SK-N-SH treated with all-trans-retinoic acid at 6 μM for 48 hours (cell line): Measurements from ENCODE around the gene HMBS.

Source experiments
- ARNTL ChIP-seq: fragments of 450-650 bp; formaldehyde crosslinking; IDR thresholded peaks from 2 replicates; pipeline ENCODE4 v1.5.0; 2020; ENCODE audit warnings: low read depth, mild to moderate bottlenecking, moderate library complexity, borderline replicate concordance
- CSDC2 ChIP-seq: fragments of 250-450 bp; sonication (Bioruptor Pico); IDR thresholded peaks from 2 replicates; pipeline ENCODE4 v1.5.0; 2020; ENCODE audit warnings: mild to moderate bottlenecking, moderate library complexity
- ESRRG ChIP-seq: fragments of 250-450 bp; sonication (Bioruptor Pico); IDR thresholded peaks from 2 replicates; pipeline ENCODE4 v1.6.1; 2021; ENCODE audit warnings: mild to moderate bottlenecking
- OSR1 ChIP-seq: fragments of 250-450 bp; sonication (Bioruptor Pico); IDR thresholded peaks from 2 replicates; pipeline ENCODE4 v1.8.0; 2022; ENCODE audit warnings: moderate library complexity, mild to moderate bottlenecking, inconsistent platforms
- POU6F1 ChIP-seq: fragments of 250-450 bp; sonication (Bioruptor Pico); IDR thresholded peaks from 2 replicates; pipeline ENCODE4 v1.8.0; 2021; ENCODE audit warnings: low read depth, mild to moderate bottlenecking, moderate library complexity, borderline replicate concordance
- RARB ChIP-seq: fragments of 250-450 bp; sonication (Bioruptor Pico); IDR thresholded peaks from 2 replicates; pipeline ENCODE4 v1.8.0; 2021; ENCODE audit warnings: mild to moderate bottlenecking, moderate library complexity
- SNAI2 ChIP-seq: fragments of 250-450 bp; sonication (Bioruptor Pico); IDR thresholded peaks from 2 replicates; pipeline ENCODE4 v1.5.0; 2020; ENCODE audit warnings: mild to moderate bottlenecking, moderate library complexity
- TCF4 ChIP-seq: fragments of 250-450 bp; sonication (Bioruptor Pico); IDR thresholded peaks from 2 replicates; pipeline ENCODE4 v1.8.0; 2021; ENCODE audit warnings: mild to moderate bottlenecking, moderate library complexity, borderline replicate concordance
- ZC3H10 ChIP-seq: fragments of 250-450 bp; sonication (Bioruptor Pico); IDR thresholded peaks from 2 replicates; pipeline ENCODE4 v1.5.1; 2021; ENCODE audit warnings: mild to moderate bottlenecking, moderate library complexity
- ZFP3 ChIP-seq: fragments of 250-450 bp; sonication (Bioruptor Pico); IDR thresholded peaks from 2 replicates; pipeline ENCODE4 v1.5.0; 2020; ENCODE audit warnings: mild to moderate bottlenecking, moderate library complexity
- ZNF70 ChIP-seq: fragments of 450-650 bp; formaldehyde crosslinking; IDR thresholded peaks from 2 replicates; pipeline ENCODE4 v1.5.0; 2020; ENCODE audit warnings: mild to moderate bottlenecking, moderate library complexity
- TF ChIP-seq, protein P1 (sequence below): fragments of 250-450 bp; sonication (Bioruptor Pico); IDR thresholded peaks from 2 replicates; pipeline ENCODE4 v1.5.0; 2020; ENCODE audit warnings: mild to moderate bottlenecking, moderate library complexity
- TF ChIP-seq, protein P2 (sequence below): fragments of 250-450 bp; sonication (Bioruptor Pico); IDR thresholded peaks from 2 replicates; pipeline ENCODE4 v1.8.0; 2020; ENCODE audit warnings: mild to moderate bottlenecking, moderate library complexity, borderline replicate concordance
- TF ChIP-seq, protein P3 (sequence below): fragments of 250-450 bp; sonication (Bioruptor Pico); IDR thresholded peaks from 2 replicates; pipeline ENCODE4 v1.5.1; 2020; ENCODE audit warnings: low read depth, mild to moderate bottlenecking, moderate library complexity

DNA sequence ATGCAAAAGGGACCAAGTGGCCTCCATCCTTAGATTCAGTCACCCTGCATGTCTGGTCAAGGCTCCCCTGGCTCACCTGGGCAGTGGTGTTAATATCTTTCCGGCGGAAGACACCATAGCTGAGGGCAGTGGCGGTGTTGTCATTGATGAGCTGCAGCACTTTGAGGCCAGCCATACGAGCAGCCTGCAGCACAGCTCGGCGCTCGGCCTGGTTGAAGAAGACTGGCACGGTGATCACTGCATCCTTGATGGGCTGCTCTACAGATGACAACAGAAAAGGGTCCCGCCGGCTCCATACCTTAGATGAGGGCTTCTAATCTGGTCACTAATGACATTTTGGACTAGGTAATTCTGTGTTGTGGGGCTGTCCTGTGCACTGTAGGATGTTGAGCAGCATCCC lies 30.3 kb upstream of the HMBS start:
- no peak for TF ChIP-seq ESRRG
- no peak for TF ChIP-seq SNAI2 (CRISPR knock-in tag)
- TF ChIP-seq, protein P1, sequence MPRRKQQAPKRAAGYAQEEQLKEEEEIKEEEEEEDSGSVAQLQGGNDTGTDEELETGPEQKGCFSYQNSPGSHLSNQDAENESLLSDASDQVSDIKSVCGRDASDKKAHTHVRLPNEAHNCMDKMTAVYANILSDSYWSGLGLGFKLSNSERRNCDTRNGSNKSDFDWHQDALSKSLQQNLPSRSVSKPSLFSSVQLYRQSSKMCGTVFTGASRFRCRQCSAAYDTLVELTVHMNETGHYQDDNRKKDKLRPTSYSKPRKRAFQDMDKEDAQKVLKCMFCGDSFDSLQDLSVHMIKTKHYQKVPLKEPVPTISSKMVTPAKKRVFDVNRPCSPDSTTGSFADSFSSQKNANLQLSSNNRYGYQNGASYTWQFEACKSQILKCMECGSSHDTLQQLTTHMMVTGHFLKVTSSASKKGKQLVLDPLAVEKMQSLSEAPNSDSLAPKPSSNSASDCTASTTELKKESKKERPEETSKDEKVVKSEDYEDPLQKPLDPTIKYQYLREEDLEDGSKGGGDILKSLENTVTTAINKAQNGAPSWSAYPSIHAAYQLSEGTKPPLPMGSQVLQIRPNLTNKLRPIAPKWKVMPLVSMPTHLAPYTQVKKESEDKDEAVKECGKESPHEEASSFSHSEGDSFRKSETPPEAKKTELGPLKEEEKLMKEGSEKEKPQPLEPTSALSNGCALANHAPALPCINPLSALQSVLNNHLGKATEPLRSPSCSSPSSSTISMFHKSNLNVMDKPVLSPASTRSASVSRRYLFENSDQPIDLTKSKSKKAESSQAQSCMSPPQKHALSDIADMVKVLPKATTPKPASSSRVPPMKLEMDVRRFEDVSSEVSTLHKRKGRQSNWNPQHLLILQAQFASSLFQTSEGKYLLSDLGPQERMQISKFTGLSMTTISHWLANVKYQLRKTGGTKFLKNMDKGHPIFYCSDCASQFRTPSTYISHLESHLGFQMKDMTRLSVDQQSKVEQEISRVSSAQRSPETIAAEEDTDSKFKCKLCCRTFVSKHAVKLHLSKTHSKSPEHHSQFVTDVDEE (CRISPR knock-in tag), result no peak
- TF ChIP-seq, protein P2, sequence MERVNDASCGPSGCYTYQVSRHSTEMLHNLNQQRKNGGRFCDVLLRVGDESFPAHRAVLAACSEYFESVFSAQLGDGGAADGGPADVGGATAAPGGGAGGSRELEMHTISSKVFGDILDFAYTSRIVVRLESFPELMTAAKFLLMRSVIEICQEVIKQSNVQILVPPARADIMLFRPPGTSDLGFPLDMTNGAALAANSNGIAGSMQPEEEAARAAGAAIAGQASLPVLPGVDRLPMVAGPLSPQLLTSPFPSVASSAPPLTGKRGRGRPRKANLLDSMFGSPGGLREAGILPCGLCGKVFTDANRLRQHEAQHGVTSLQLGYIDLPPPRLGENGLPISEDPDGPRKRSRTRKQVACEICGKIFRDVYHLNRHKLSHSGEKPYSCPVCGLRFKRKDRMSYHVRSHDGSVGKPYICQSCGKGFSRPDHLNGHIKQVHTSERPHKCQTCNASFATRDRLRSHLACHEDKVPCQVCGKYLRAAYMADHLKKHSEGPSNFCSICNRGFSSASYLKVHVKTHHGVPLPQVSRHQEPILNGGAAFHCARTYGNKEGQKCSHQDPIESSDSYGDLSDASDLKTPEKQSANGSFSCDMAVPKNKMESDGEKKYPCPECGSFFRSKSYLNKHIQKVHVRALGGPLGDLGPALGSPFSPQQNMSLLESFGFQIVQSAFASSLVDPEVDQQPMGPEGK, result no peak
- no peak for TF ChIP-seq ARNTL (CRISPR knock-in tag)
- TF ChIP-seq ZFP3 (CRISPR knock-in tag), result no peak
- TF ChIP-seq, protein P3, sequence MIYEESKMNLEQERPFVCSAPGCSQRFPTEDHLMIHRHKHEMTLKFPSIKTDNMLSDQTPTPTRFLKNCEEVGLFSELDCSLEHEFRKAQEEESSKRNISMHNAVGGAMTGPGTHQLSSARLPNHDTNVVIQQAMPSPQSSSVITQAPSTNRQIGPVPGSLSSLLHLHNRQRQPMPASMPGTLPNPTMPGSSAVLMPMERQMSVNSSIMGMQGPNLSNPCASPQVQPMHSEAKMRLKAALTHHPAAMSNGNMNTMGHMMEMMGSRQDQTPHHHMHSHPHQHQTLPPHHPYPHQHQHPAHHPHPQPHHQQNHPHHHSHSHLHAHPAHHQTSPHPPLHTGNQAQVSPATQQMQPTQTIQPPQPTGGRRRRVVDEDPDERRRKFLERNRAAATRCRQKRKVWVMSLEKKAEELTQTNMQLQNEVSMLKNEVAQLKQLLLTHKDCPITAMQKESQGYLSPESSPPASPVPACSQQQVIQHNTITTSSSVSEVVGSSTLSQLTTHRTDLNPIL, result no peak
- TF ChIP-seq CSDC2 (CRISPR knock-in tag), result no peak
- no peak for TF ChIP-seq ZC3H10
- TF ChIP-seq POU6F1 (CRISPR knock-in tag), result no peak
- TF ChIP-seq OSR1 (CRISPR knock-in tag), result no peak
- no peak for TF ChIP-seq TCF4
- TF ChIP-seq RARB (CRISPR knock-in tag), result no peak
- TF ChIP-seq ZNF70 (CRISPR knock-in tag), result no peak
